ENCODE measurements around the gene DOC2B.

- TF ChIP-seq POLR2A (IDR thresholded peaks at IDR 0.05; ENCODE audit: low read depth, low read length) (no peak), POLR2AphosphoS5 (IDR thresholded peaks at IDR 0.05; ENCODE audit: low read depth, low read length) (no peak)
These were observed 27.0 kb upstream of the DOC2B start for GRCh38 chr17:208429-208828.
